IPS DF 19.7 (cell line): ENCODE results near the gene FHIT.
A peak's percentile ranks its signal among the peaks of the same experiment; 100 is the strongest.

Experiments used
- DNase-seq: peaks from one replicate; pipeline ENCODE4 v3.0.0-alpha.2; 2013; ENCODE audit warnings: low read depth, low spot score

Gene FHIT

DNA sequence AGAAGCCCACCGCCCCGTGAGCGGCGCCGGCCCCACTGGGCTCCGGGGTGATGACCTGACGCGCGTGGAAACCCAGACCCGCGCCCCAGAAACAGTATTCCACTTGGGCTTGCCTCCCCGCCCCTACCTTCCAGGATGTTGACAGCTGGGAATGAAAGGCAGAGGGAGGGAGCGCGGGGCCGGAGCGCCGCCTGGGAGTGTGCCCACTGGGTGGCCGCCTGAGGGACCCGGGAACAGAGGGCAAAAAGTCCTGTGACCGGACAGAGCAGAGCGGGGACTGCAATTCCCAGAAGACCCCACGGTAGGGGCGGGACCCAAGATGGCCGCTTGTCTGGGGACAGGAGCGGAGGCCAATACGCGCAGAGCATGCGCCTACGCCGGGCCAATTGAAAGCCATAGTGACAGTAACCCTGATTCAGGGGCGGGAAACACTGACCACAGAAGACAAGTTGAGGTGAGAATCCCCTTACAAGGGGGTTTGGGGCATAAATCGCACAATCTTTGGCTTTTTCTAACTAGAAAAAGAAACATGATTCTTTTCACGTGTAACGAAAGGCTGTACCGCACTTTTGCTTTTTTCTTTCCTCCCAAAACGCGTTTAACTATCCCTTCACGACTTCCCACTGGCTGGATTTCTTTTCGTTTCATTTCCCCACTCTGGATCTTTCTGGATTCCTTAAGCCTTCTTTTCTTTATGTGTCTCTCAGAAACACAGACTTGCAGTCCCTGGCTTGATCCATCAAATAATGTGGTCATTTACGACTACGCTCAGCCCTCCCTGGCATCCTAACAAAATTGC, at the start of gene FHIT:
FHIT (minus strand) TSS at position 279 of the 799 bp plus-strand sequence.
- peak; percentile 89 for DNase-seq

DNA sequence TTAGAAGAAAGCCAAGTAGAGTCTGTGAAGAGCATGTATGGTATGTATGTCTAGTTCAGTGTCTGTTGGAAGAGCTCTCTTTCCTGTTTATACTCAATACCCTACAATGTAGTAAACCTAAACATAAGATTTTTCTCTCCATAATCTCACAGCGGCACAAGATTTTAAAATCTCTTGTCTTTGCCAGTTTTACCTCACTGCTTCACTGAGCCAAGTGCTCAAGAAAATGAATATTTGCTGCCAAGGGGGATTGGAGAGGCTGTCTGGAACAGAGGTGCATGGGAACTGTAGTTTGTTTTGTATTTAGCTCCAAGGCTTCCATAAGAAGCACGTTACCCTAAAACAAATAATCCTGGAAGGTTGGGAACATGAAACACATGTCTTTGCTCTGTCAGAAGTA, 49.5 kb upstream of the FHIT start:
- no peak for DNase-seq

DNA sequence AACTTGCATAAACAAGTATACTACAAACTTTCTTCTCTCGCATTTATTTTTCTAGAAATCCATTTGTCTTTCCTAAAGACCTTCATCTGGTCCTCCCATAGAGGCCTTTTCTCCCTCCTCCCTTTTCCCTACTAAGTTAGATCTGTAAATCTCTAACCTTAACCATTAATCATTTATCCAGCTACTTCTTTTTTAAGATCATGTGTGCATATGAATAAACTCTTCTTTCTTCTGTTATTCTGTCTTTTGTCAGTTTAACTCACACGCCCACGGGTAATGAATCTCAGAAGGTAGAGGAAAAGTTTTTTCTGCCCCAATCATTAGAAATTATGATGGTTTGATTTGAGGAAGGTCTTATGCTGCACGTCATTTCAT, 48.7 kb upstream of the FHIT start:
- DNase-seq = no peak

DNA sequence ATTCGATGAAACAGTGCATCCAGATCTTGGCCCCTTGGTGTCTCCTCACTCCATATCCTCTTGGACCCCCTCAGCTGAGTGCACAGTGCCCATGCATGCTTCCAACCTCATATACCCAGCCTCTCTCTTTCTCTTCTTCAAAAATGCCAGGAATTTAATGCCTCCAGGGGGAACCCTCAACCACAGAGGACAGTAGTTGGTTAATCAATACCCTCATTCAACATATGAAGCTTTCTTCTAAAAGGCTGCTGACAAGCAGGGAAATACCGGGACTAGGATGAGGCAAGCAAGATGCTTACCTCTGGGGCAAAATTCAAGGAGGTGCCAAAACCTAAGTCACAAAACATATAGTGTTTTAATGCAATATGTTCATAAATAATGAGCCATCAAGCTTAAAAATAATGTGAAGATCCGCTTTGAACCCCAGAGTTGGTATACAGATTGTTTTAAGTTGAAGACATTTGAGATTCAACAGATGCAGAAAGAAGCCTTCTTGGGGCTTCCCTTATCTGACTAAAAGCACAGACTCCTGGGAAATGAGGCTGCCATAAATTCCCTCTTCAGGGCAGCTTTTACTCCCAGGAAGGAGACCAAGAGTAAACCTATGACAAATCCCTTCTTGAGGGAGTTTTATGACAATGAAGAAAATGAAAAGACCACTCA, 48.2 kb upstream of the FHIT start:
- DNase-seq = no peak

DNA sequence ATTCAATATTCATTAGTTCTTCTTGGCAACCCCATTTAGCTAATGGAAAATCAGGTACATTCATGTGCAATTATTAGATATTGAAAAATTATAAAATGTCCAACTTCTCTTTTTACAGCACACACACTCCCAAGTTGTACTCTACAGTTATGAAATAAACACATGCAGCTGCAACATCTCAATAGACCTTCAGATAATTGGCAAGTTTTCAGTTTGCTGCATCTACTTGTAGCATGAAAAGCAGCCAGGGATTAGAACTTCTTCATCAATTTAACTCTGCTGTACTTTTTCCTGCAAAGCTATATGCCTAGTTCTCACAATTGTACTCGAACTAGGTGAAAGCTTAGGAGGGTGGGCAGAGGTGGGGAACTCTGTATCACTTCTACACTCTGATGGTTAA, 46.6 kb upstream of the FHIT start:
- no peak for DNase-seq

DNA sequence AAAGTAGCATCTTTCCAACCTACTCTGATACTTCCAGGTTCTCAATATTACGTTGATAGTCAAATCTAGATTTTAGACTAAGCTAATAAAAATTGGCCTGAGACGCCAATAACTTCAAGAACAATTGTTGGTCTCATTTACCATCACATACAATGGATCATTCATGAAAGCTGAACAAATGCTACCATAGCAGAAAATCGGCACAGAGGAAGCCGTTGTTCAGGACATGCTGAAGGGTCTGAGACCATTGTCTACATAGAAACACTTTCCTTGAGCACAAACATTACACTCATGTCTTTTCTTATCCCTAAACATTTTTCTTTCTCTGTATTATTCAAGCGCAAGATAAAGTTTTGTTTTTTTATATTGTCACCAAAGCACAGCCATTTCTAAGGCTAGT, 37.2 kb upstream of the FHIT start:
- DNase-seq = no peak

DNA sequence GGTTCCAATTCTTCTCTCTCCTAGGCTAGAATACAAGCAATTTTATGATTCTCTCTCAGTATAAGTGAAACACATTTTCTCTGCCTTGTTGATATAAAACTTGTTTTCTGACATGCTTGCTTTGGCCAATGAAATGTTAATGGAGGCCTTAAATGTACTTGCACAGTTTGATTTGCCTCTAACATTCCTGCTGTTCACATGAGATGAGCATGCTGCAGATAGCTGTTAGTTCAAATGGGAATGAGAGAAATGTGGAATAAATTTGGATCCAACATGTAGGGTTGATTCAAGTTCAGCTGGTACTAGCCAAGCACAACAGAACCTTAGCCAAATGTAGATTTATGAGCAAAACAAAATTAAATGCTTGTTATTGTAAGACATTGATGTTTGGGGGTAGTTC, 32.6 kb upstream of the FHIT start:
- no peak for DNase-seq

DNA sequence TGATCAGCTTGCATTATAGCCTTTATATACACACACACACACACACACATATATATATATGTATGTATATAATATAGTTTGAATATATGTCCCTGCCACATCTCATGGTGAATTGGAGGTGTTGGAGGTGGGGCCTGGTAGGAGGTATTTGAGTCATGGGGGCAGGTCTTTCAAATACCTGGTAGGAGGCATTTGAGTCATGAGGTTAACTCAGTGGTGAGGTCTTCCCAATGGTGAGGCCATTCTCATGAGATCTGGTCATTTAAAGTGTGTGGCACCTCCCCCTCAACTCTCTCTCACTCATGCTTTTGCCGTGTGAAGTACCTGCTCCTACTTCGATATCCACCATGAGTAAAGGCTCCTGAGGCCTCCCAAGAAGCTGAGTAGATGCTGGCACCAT, 27.5 kb upstream of the FHIT start:
- no peak for DNase-seq

DNA sequence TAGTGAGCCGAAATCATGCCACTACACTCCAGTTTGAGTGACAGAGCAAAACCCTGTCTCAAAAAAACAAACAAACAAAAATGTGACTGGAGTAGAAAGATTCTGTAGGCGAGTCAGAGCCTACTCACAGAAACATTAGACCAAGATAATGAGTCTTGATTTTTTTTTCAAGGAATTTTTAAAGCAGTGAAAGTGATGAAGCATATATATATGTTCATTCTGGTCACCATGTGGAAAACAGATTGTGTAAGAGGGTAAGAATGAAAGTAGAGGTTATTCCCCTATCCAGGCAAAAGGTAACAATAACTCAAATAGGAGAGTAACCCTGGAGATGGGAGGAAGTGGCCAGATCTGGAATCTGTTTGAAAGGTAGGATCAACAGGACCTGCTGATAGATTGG, 26.2 kb upstream of the FHIT start:
- no peak for DNase-seq

DNA sequence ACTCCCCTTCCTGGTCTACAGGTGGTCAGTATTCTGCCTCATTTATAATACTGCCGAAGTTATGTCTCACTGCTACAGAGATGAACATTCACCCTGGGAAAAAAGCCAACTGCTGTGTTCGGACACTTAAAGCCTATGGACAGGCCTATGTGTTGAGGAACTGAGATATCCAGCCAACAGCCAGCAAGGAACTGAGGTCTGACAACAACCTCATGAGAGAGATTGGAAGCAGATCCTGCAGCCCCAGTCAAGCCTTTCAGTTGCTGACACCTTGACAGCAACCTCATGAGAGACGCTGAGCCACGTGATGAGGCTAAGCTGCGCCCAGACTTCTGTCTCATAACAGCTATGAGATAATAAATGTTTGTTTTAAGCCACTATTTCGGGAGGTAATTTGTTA, 18.2 kb upstream of the FHIT start:
- no peak for DNase-seq

DNA sequence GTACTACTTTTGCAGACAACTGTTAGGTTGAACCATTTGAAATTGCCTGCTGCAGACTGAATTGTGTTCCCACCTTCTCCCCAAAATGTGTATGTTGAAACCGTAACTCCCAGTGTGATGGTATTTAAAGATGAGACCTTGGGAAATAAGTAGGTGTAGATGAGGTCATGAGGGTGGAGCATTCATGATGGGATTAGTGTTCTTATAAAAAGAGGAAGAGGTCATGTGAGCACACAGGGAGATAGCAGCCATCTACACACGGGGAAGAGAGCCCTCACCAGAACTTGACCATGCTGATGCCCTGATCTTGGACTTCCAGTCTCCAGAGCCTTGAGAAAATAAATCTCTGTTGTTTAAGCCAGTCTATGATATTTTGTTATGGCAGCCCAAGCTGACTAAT, 17.4 kb upstream of the FHIT start:
- no peak for DNase-seq

DNA sequence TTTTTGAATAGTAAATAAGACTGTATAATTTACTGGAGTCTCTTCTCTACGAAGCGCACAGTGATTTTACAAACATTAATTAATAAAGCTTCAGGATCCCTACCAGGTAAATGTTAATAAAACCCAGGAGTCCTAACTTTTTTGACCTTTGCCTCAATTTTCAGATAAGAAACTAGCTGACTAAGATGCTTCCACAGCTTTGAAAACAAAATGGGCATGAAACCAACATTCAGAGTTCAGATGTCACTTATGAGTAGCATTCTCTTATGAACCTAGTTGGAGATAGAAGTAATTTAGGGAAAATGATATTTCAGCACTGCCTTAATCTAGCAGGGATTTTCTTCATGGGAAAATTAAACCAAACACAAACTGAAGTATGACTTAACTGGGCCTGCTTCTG, 13.0 kb upstream of the FHIT start:
- no peak for DNase-seq

DNA sequence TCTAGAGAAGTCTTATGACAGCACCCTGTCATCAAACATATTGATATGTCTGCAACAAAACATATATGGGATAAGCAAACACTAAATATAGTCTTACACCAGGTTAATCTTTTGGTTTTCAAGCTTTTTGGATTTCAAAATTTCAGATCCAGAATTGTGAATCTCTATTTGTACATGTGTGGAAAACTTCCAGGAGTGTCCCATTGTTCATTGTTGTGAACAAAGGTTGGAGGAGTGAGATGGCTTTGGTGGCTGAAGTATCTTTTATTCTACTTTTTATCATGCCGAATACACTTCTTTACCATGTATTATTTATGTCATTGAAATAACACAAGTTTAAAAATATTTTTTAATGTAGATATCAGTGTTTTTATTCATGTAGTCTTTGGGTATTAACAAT, 5.9 kb upstream of the FHIT start:
- no peak for DNase-seq

DNA sequence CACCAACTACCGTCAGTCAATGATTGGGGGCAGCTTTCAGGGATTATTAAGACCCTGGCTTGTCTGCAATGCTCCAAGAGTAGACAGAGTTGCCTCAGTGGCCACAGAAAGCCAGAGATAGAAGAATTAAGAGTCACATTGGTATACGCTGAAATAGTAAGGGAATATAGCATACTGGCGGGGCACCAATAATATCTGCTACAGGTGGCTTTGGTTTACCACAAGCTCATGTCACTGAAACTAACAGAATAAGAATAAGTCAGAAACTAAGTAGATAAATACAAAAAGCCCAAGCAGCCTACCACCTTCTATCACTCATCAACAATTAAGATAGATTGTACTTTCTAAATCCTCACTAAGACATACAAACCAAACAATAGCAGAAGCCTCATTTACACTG, 2.5 kb upstream of the FHIT start:
- no peak for DNase-seq

DNA sequence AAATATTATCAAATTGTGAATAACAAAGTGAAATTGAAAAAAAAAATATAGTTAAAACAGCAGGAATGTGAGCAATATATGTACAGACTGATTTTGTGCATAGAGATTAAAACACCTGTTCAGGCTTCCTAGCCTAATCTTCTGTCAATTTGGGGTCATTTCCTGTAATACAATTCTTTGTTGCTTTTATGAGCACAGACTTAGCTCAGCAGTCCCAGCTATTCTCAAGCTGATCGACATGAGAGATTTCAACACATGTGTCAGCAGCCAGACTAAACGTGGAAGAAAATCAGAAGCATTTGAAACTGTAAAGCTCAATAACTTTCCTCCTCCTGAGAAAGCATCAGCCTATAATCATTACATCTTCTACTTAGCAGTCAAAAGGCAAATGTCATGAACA, 1.6 kb upstream of the FHIT start:
- DNase-seq = no peak

DNA sequence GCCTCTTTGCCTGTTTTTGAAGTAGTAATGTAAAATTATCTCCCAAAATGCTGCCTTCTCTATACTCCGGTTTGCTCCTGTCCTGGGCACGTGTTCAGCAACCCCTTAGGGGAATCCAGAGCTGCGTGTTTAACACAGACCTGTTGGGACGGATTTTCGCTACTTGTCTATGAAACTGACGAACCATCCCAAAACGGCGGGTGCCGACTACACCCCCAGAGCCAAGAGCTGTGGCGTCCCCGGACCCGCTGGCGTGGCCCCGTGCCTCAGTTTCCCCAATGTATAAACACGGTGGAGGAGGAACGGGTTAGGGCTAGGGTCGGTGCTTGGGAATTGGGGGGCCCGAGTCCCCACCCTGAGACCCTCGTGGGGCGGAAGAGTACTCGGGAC, 473 bp downstream of the FHIT start:
- no peak for DNase-seq

DNA sequence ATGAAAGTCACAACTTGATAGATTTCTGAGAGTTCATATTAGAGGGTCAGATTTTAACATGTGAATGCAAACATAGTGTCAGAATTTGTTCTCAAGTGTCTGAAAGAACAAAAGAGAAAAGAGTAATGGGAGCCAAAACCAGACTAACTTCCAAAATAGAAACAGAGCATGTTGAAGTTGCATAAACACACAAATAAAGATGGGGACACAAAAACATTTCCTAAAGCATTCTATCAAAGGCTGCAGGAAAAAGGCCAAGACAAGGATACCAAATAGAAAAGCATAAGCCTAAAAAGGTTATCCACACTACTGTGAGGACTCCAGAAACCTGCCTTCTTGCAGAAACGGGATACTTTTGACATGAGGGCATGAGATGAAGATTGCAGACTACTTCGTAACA, 2.8 kb downstream of the FHIT start:
- DNase-seq = no peak

DNA sequence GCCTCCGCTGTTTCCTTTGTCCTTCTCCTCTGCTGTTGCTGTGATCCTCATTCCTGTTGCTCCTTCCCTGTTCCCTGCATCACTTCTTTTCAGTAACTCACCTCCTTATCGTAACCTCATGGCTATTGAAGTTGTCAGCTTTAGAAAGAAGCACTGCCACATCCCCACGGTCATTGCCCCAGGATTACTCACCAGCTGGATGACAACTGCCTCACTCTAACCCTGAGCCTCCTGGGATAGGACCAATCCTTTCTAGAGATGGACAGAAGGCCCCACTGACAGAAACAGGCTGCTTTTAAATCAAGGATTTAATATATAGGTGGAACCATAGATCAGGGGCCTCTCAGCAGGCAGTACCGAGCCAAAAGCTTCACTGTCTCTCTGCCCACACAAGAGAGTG, 4.1 kb downstream of the FHIT start:
- no peak for DNase-seq

DNA sequence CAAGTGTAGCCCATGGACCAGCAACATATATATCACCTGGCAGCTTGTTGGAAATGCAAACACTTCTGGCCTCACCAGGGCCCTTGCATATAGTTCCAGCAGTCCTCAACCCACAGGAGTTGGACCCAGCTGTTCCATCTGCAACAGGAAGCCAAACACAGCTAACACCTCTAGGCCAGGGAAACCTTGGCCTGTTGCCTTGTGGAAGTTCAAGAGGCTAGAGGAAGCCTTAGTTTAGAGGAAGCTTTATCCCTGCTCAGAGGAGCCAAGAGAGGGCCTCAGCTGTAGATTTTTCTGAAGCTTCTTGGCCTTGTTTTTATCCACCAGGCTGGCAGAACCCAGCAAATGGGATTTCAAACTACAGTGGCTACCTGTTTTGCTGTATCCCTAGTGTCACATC, 11.4 kb downstream of the FHIT start:
- DNase-seq = no peak

DNA sequence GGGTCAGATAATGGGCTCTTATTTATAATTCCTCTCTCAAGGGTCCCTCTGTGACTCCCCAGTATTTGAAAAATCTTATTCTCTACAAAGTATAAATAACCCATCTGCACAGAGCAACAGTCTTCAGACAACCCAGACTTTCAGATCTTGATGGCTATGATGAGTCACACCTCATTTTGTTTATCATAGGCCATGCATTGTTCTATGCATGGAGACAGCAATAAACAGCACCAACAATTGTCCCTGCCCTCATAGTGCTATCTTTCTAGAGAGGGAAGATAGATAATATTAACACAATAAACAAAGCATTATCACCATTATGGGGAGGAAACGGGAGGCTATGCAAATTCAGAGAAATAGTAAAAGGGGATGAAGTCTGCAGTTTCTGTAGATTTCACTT, 13.4 kb downstream of the FHIT start:
- no peak for DNase-seq

DNA sequence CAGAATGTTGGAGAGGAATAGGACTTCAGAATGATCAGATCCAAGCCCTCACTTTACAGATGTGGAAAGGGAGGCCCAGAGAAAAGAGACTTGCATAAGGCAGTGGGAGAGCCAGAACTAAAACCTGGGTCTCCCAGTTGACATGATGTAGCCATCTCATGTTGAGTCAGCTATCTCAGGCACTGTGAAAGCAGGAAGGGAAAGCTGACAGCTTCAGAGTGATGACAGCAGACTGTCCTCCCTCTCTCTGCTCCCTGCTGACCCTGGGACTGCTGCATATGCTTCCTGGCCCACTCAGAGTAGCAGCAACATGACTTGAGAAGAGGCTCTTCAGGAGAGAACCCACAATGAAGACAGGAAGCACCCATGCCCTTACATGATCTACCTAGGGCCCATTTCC, 14.7 kb downstream of the FHIT start:
- no peak for DNase-seq

DNA sequence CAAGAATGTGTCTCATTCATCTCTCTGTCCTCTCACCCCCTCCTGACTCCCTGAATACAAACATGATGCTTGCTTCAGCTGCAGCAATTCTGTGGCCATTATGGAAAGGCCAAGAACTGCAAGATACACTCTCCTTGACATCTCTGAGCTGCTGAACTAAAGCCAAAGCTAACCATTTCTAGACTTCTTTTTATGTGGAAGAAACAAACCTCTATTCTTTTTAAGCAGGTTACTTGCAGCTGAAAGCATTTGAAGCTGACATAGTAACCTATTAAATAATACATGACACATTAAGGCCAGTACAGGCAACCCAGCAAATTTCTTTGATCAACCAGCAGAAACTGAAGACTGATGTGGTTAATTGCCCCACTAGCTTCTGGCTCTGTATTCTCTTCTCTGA, 17.5 kb downstream of the FHIT start:
- DNase-seq = no peak

DNA sequence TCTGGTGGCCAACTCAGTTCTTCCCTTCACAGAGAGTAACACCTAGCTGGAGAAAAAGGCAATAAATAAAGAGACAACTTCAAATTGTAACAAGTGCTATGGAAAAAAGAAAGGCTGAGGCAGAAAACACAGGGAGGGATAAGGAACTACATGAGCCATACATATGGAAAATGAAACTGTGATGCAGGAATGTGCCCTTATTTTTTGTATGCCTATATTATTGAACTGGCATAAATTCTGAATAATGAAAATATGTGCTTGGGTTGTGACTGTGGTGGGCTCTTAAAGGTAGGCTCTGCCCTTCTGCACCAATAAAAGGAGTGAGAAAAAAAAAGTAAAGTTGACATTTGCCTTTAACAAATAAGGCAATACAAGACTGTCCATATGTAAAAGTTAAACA, 19.6 kb downstream of the FHIT start:
- no peak for DNase-seq

DNA sequence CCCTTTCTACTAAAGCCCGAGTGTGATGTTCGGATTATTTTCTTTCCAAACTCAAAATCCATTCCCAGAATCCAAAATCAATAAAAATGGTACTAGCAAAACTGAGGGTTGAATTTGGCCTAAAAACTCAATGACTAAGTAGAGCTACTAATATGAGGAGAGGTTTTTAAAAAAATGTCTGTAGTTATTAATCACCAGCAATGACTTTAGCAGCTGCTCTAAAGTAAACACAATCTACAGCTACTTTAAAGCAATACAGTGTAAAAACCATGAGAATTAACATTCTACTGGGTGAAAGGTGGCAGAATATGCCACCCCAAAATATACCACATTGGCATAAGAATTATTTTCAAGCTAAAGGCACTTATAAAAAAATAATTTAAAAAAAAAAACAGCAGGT, 23.5 kb downstream of the FHIT start:
- DNase-seq = no peak
